GM12875 (cell line): ENCODE results near the gene ZCWPW2.
A peak's percentile ranks its signal among the peaks of the same experiment; 100 is the strongest.

ENCODE experiments used
- H3K4me3 ChIP-seq: one replicate; pipeline ENCODE4 v1.5.1; 2011; ENCODE audit warnings: low read depth, low read length, control low read depth
- CTCF ChIP-seq: IDR thresholded peaks from 2 replicates; pipeline ENCODE4 v1.5.1; 2011; ENCODE audit warnings: low read depth, mild to moderate bottlenecking, control low read depth, inconsistent platforms, low read length, moderate library complexity, borderline replicate concordance; ENCODE audit not compliant: insufficient read depth

Gene ZCWPW2

GRCh38 chr3:28462866-28463265, 114.3 kb downstream of the ZCWPW2 start:
- TF ChIP-seq CTCF: no peak
- H3K4me3 ChIP-seq: no peak overlapping the region

GRCh38 chr3:28467414-28467813, 118.9 kb downstream of the ZCWPW2 start:
- no peak for TF ChIP-seq CTCF
- no peak overlapping the region for H3K4me3 ChIP-seq

- TF ChIP-seq CTCF: peak; percentile 43; the same call in 1 of the 2 replicates
- H3K4me3 ChIP-seq: no peak overlapping the region
These were observed 127.7 kb downstream of the ZCWPW2 start for GRCh38 chr3:28476194-28476593.

- TF ChIP-seq CTCF: no peak
These were observed 128.2 kb downstream of the ZCWPW2 start for GRCh38 chr3:28476764-28477163.

GRCh38 chr3:28485164-28485563, 136.6 kb downstream of the ZCWPW2 start:
- H3K4me3 ChIP-seq: no peak overlapping the region
- TF ChIP-seq CTCF: no peak

More at GRCh38 chr3:28476764-28477163, 128.2 kb downstream of the ZCWPW2 start:
- no peak overlapping the region for H3K4me3 ChIP-seq

- no peak for TF ChIP-seq CTCF
- no peak overlapping the region for H3K4me3 ChIP-seq
These were observed 146.8 kb downstream of the ZCWPW2 start for GRCh38 chr3:28495301-28495700.

- H3K4me3 ChIP-seq: no peak overlapping the region
- no peak for TF ChIP-seq CTCF
These were observed 153.9 kb downstream of the ZCWPW2 start for GRCh38 chr3:28502397-28502937.
